GM21367 (cell line): ENCODE data around the gene SAMM50.

ENCODE experiments used
- ATAC-seq: cut with Tn5 transposase; IDR thresholded peaks from one replicate; pipeline ENCODE4 v1.9.1; 2021; ENCODE audit not compliant: unreplicated experiment

SAMM50 gene

DNA sequence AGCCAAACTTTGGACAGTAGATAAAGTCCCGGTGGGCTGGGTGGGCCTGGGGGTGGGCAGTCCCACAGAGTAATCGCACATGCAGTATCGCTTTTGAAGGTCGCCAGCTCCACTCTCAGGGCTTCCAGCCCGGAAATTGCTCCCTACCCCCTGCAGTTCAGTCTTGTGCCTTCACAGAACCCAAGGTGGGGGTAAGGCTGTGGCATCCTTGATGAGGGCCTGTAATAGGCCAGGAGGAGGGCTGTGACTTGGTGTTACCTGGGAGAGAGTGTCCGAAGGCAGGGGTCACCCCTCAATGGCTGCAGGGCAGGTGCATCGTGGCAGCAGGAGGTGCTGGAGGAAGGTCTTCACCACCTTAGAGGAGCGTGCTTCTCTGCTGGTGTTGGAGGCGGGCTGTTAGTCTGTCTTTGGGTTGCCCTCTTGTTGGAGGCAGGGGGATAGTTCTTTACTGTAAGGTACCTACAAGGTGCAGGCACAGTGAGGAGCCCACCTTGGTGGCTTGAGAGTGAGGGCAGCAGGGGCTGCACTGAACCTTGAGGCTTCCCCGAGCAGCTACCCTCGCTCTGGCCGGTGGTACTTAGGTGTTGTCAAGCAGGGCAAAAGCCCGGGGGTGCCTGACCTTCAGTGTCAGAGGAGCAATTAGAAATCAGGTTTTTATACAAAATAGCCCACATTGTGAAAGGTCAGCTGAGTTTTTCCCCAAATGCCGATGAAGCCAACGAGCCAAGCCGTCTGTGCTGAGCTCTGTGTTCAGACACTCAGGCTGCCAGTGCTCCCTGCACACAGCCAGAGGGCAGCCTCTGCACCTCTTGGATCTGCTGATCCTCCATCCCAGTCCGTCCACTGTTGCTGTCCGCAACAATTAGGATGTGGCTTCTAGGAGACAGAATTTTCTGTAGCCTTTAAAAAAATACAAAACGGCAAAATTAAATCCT, 21.9 kb downstream of the SAMM50 start:
- no peak for ATAC-seq

DNA sequence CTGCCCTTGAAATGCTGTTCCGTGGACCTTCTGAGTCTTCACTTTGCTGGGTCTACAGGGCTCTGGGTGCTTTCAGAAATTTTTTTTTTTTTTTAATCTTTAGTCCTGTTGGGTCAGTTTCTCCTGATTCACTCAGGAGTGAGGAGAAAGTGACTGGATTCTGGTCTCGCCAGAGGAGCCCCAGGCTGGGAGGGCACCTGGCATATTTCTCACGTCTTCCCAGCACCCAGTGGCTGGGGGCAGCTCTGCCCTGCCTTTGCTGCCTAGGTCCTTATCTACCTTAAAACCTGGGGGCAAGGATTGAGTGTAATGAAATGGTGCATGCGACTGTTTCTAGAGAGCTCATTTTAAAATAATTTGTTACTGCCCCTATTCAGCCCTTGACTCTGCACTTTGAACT, 23.3 kb downstream of the SAMM50 start:
- ATAC-seq: no peak

DNA sequence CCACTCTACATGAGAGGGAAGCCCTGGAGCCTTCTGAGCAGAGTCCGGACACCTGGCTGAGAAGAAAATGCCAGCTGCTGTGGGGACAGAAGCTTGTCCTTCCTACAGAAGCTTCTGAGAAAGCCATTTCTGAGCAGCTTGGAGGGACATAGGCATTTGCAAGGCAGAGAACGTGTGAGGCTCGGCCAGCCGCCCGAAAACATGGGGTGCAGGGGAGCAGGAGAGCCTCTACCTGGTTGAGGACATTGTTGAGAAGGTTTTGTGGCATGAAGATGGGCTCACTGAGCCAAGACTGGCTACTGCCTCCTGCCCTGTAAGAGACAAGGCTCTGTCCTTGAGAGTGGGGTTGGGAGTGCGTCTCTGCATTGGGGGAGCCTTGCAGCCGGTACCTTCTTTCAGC, 25.3 kb downstream of the SAMM50 start:
- ATAC-seq: no peak

DNA sequence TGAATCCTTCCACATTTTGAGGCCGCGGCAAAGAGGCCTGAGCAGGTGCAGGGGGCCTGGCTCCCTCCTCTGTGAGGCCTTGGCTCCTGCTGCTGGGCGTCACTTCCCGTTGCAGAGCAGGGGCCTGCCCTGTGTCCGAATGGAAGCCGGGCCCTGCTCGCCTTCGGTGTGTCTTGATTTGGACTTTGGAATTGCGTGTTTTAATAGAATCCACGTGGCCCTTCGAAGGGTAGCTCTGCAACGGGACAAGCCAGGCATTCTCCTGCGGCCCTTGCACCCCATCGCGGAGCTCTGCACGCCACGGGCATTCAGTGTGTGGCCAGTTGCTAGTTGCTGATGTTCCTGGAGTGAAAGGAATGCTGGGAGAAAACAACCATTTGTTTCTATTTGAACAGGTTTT, 25.8 kb downstream of the SAMM50 start:
- ATAC-seq: no peak

DNA sequence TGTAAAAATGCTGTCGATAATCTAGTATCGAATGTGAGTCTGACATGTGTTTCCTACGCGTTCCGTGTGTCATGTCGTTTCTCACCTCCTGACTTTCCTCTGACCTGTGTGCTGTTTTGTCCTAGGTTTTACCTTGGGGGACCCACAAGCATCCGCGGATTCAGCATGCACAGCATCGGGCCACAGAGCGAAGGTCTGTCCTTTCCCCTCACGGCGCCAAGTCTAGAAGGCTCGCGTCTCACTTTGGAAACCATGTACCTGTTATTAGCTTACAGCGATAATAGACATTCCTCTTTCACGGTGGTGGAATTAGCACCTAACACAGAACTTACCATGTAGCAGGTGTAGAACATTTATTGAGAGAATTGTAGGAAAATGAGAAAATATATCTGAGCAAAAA, 28.6 kb downstream of the SAMM50 start:
- ATAC-seq: no peak

DNA sequence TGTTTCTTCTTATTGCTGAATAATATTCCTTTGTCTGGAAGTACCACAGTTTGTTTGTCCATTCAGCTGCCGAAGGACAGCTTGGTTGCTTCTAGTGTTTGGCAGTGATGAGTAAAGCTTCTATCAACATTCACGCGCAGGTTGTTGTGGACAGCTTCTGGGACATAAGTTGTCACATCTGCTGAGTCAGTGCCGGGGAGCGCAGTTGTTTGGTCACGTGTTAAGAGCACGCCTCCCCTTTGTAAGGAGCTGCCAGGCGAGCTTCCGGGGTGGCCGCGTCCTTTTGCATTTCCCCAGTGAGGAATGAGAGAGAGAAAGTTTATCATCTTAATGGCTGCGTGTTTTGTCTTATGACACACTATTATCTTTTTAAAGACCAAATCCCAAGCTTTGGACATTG, 30.3 kb downstream of the SAMM50 start:
- no peak for ATAC-seq

DNA sequence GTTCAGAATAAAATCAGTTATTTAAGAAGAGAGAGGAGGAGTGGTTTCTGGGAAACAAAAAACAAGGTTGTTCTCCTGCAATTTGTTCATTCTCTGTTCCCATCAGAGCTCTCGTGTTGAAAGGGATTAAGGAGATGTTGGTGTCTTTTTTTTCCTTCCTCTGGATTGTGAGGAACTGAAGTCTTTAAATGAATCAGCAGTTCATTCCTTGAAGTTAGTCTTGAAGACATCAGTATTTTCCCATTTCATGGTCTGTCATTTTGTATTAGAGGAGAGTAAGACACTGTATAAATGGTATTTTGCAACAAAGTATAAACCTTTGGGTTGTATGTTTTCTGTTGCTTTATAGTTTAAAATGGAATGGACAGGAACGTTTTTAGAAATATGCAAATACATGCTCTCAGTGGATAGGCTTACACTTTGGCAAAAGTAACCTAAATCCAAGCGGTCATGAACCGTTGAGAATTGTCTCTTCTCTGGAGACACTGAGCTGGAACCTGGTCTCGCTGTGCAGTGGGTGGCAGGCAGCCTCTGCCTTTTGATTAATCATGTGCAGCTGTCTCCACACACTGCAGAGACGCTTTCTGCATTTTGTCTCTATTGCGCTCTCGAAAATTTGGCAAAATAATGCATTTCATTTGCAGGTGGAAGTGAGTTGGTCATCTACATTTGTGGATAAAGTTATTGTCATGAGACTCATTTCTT, 33.0 kb downstream of the SAMM50 start:
- ATAC-seq: no peak

DNA sequence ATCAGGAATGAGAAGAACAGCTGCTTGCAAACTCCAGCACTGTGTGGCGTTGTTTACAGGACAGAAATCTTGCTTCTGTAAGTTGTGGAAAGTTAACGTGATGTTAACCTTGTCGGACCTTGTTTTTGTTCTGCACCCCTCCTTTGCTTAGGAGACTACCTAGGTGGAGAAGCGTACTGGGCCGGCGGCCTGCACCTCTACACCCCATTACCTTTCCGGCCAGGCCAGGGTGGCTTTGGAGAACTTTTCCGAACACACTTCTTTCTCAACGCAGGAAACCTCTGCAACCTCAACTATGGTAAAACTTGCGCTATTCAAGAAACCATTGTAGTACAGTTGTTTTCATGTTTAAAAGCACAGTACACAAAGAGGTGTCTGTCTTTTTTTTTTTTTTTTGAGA, 33.7 kb downstream of the SAMM50 start:
- ATAC-seq: no peak

DNA sequence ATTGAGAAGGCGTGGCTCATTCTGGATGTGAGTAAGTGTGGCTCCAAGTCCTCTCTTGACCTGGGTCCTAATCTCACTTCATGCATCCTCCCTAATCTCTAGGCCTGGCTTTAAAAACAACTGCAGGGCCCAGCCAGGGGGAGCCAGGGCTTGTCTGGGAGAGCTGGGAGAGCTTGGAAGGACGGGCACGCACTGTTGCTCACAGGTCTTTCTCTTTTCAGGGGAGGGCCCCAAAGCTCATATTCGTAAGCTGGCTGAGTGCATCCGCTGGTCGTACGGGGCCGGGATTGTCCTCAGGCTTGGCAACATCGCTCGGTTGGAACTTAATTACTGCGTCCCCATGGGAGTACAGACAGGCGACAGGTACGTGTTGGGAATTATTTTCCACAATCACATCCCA, 34.8 kb downstream of the SAMM50 start:
- no peak for ATAC-seq

DNA sequence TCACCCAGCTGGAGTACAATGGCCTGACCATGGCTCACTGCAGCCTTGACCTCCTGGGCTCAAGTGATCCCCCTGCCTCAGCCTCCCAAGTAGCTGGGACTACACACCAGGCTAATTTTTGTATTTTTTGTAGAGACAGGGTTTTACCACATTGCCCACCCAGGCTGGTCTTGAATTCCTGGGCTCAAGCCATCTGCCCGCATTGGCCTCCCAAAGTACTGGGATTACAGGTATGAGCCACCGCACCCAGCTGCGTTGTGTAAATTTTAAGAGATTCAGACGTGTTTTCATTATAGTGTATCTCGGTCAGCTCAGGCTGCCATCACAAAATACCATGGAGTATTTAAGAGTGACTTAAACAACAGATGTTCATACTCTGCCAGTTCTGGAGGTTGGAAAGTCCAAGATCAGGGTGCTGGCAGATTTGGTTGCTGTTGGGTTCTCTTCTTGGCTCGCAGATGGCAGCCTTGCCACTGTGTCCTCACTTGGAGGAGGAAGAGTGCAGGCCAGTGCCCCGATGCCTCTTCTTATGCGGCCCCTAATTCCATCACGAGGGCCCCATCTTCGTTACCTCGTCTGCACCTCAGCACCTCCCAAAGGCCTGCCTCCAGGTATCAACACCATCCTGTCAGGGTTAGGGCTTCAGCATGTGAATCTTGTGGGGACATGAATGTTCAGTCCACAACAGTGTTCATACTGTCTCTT, 36.2 kb downstream of the SAMM50 start:
- ATAC-seq: no peak

DNA sequence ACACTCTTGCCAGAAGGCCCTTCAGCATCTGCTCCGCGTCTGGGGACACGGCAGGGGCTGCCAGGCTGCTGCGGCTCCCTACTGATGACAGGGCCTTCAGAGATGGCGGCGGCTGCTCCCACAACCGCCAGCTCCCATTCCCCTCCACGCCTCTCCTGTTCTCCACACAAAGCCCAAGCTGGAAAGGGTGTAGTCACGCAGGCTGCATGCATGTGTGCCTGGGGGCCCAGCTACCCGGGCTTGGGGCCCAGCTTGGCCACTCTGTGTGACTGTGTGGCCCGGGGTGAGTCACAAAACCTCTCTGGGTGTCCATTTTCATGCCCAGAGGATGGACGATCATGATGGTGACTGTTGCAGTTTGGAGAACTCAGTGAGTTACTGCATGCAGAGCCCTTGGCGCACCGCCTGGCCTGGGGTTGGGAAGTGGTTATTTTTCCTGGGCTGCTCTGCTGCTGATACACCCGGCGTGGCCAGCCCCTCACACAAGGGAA, 37.1 kb downstream of the SAMM50 start:
- ATAC-seq: no peak

DNA sequence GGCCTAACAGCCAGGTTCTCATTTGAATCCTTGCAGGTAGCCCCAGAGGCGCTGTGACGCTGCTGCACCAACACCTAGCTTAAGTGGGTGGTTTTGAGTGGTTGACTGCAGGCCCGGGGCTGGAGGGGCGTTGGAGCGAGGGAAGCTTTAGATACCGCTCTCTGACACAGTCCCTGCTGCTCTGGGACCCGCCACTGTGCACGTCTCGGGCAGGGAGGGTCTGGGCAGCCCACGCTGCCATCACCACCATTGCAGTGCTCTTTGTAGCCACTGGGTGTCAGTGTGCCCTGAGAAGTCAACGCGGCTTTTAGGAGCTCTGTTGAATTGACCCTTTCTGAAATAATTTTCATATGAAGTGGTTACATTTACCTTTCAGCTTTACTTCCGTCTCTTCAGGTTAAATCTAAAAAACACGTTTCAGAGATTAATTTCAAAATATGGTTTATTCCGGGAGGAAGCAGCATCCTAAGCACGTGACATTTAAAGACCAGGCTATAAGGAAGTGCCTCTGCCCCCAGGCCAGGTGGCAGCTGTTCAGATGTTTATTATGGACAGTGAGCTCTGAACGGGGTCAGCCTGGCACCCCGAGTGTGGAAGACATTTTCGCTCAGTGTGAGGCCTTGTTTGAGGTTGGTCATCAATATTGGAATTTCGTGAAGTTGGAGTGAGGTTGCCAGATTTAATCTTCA, 38.0 kb downstream of the SAMM50 start:
- no peak for ATAC-seq

DNA sequence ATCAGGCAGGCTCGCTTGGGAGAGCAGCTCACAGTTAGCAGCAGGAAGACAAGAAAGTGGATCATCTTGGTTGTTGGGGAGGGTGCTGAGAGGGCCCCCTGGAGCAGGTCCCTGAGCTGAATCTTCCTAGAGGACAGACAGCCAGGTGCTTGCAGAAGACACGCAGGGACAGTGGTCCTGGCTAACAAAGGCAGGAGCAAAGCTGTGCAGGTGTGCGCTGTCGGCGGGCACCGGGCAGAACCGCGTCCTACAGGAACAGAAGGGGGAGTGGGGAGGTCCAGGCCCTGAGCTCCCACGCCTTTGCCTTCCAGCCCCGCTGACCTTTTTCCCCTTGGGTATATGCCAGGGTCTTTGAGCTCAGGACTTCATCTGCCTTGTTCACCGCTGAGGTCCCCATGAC, 38.8 kb downstream of the SAMM50 start:
- no peak for ATAC-seq

DNA sequence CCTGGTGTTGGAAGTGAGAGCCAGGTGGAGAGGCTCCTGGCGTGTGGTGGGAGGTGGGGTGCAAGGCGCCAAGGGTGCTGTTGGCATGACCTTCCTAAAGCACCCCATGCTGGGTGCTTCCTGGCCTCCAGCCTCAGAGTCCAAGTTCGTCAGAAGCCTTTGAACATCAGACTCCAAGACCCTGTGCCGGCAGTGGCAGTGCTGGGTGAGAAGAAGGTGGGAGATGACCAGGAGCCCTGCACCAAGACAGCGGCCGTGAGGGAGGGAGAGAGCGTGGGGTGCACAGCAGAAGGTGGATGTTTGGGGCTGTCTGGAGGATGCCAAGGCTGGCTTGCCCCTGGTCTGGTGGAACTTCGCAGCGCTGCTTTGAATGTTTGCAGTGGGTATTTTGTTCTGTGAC, 39.2 kb downstream of the SAMM50 start:
- no peak for ATAC-seq

DNA sequence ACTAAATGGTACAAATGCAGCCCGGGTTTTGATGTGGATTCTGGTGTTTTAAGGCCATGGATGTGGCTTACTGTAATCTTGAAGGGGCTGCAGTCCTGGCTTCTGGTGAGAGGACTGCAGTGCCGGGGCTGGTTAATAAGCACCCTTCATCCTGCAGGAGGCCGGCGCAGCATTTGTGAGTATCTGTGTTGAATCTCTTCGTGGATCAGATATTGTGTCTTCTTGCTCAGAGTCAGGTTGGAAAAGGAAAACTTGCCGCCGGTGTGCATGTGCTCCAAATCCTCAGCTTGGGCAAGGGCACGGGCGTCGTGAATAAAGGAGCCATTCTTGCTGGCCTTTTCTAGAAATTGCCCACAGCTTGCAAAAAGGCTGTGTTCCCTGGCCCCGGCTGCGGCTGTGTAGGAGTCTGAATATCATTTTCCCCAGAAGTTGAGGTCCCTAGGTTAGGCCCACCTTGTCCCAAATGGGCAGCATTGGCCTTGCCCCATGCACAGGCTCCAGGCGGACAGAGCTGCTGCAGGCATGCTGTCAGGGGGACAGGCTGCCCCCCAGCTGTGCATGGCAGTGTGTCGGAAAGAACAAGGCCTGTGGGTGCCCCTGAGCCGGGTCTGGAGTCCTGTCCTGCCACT, 39.9 kb downstream of the SAMM50 start:
- ATAC-seq: no peak

DNA sequence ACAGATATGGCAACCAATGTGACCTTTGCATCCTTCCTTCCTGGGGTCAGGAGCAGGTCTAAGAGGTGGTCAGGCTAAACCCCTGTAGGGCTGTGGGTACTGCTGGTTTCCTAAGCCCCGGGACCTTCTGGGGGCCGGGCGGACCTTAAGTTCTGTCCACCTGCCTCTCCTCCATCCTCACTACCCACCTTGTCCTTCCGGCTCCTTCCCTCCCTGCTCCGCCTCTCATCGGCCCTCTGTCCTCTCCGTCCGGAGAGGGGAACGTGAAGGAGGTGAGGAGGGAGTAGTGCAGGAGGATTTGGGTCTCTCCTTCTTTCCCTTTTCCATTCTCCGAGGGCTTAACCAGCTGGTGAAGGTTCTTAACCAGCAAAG, 40.5 kb downstream of the SAMM50 start:
- no peak for ATAC-seq

DNA sequence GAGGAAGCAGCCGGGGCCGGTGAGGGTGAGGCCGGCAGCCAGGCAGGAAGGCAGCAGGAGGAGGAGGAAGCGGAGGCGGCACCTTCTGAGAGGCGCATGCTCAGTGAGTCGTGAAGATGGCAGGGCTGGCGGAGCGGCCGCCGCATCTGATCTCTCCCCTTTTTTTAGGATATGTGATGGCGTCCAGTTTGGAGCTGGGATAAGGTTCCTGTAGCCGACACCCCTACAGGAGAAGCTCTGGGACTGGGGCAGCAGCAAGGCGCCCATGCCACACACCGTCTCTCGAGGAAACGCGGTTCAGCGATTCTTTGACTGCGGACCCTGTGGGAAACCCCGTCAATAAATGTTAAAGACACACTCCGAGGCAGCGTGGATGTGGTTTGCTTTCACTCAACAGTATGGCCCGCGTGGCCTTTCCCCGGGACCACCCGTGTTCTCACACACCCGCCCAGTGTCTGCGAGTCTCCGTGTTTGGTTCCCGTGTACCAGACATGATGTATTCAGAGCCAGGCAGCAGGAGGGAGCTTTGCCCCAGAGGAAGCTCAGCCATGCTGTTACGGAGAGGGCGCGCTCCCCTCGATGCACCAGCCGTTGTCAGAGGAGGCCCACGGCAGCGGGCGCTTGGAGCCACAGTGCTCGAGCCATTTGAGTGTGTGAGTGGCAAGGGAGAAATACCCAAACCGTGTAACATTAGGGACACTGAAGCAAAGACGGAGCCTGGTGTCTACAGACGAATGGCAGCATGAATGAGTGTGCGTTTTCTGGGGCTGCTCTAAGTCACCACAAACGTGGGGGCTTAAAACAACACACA, 41.1 kb downstream of the SAMM50 start:
- ATAC-seq: no peak

DNA sequence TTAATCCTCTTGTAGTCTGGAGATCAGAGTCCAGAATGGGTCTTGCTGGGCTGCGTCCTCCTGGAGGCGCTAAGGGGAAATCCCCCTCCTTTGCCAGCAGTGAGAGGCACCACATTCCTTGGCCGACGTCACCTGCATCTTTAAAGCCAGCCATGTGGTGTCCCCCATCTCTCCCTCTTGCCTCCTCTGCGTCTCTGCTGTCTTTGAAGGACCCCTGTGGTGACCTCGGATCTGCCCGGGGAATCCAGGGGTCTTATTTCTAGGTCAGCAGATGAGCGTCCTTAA, 41.7 kb downstream of the SAMM50 start:
- no peak for ATAC-seq

DNA sequence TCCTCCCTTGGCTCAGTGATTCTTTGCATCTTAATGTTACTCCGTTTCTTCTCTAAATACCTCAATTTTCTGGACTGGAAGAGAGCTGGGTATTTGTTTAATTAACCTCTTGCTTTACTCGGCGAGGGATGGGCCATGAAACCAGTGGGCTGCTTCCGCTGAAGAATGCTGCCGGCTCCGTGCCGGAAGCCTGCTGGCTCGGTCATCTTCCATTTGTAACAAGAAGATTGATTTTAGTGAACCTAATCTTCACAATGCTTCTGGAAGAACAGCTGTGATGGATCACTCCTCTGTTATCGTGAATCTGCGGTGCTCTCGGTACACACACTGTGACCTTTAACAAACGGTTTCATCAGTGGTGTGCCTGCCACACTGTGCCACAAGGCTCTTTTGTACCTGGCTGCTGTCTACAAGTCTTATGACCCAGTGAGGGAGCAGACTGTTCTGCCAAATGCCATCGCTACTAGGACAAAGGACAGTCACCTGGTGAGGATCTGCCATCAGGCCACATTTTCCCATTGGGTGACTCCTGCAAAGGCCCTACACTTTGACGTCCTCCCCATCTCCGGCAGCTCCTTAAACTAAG, 43.5 kb downstream of the SAMM50 start:
- no peak for ATAC-seq

DNA sequence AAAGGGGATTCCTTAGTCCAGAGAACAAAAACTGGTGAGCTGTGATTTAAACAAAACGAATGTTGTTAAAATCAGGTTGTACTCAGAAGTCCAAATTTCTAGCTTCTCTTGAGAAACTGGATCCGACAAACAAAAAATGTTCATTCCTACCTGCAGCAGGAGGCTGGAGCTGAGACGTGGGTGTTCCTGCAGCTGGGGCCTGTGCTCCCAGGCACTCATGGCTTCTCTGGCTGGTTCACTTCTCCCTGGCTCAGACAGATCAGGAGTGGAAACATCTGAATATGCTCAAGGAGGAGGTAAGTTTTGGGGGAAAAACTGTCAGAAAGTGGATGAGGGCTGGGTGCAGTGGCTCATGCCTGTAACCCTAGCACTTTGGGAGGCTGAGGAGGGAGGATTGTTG, 44.1 kb downstream of the SAMM50 start:
- no peak for ATAC-seq
